Psoas muscle (tissue), 8 donors: ENCODE results near the gene FUT3. TPM values are rescaled to one million over a fixed set of nuclear protein-coding genes. Genes with fewer than 3 reads are reported as not detected.

ENCODE experiments used
- ATAC-seq, 4 donors: fragments of 200-7000 bp; cut with Tn5 transposase; one replicate each; pipeline ENCODE4 v1.9.1; 2020; ENCODE audit warnings: moderate library complexity in 3 of 4, mild to moderate bottlenecking in 2 of 4
- DNase-seq, 2 donors: peaks; one replicate each; pipeline ENCODE4 v3.0.0-alpha.2; 2020
- H3K27ac ChIP-seq: fragments of 200-600 bp; one replicate; pipeline ENCODE4 v1.8.0; 2022
- H3K27me3 ChIP-seq, 3 donors: fragments of 200-600 bp in 1 of 3; one replicate each; pipeline versions ENCODE4 v1.6.1 to v1.8.0; 2013 to 2022; ENCODE audit warnings: low read length in 2 of 3, mild to moderate bottlenecking in 2 of 3, moderate library complexity in 1 of 3; ENCODE audit not compliant: insufficient read depth in 3 of 3
- H3K36me3 ChIP-seq, 2 donors: fragments of 200-600 bp in 1 of 2; one replicate each; pipeline versions ENCODE4 v1.6.1 to v1.8.0; 2013 to 2022; ENCODE audit warnings: low read depth in 1 of 2, mild to moderate bottlenecking in 1 of 2, moderate library complexity in 1 of 2; ENCODE audit not compliant: insufficient read depth in 1 of 2
- H3K4me1 ChIP-seq: fragments of 200-600 bp; one replicate; pipeline ENCODE4 v1.8.0; 2022
- H3K4me3 ChIP-seq: fragments of 200-600 bp; one replicate; pipeline ENCODE4 v1.8.0; 2022; ENCODE audit warnings: mild to moderate bottlenecking
- H3K9me3 ChIP-seq: fragments of 200-600 bp; one replicate; pipeline ENCODE4 v1.8.0; 2022
- WGBS, 3 donors: extraction: QIAGEN DNeasy Blood & Tissue Kit; methylation state at CpG; one replicate each; pipeline versions ENCODE4 v1.1.6 to v1.1.7; 2013; 5-methylcytosine and 5-hydroxymethylcytosine counted together
- intact Hi-C, 2 donors: fragments of 100-400 bp; cut with DNase I; formaldehyde crosslinking; loops; one replicate each; pipeline versions ENCODE4 v1.11.0 to v1.14.2; 2022
- polyA plus RNA-seq, 3 donors: library from polyadenylated mRNA; stranded (reverse); fragments of 200-250 nt; gene quantifications; one replicate each; pipeline ENCODE4 v1.2.3, GENCODE V29; 2013
- total RNA-seq, 4 donors: library from RNA; stranded (reverse); fragmentation: NEBNext Ultra II Directional in 2 of 4; extraction: Animal tissue kit (Norgen Biotek cat#: 25700) in 2 of 4; gene quantifications; one replicate each; pipeline versions ENCODE4 v1.2.1 to v1.2.4, GENCODE V29; 2021 to 2023
- TF ChIP-seq, protein P1 (sequence below): fragments of 200-600 bp; IDR thresholded peaks from one replicate; pipeline ENCODE4 v1.8.0; 2022; ENCODE audit warnings: antibody characterized with exemption
- donor health status: healthy with polysubstance abuse.
- donor health status: DM: no; HTN: no; CAD: no; lungs with moderate emphysema.
- donor health status: Bipolar disorder and iron deficiency.
- donor health status: healthy.
- donor health status: DM: yes; HTN: yes; CAD: no.
- donor health status: DM: no; HTN: no; CAD: no.
- donor health status: DM: no; HTN: no; CAD: no.
- donor health status: DM: yes; HTN: yes; CAD: no.

FUT3 gene
- total and polyA plus RNA-seq, 7 donors: 0.03 to 0.19 TPM; not detected in 5

DNA sequence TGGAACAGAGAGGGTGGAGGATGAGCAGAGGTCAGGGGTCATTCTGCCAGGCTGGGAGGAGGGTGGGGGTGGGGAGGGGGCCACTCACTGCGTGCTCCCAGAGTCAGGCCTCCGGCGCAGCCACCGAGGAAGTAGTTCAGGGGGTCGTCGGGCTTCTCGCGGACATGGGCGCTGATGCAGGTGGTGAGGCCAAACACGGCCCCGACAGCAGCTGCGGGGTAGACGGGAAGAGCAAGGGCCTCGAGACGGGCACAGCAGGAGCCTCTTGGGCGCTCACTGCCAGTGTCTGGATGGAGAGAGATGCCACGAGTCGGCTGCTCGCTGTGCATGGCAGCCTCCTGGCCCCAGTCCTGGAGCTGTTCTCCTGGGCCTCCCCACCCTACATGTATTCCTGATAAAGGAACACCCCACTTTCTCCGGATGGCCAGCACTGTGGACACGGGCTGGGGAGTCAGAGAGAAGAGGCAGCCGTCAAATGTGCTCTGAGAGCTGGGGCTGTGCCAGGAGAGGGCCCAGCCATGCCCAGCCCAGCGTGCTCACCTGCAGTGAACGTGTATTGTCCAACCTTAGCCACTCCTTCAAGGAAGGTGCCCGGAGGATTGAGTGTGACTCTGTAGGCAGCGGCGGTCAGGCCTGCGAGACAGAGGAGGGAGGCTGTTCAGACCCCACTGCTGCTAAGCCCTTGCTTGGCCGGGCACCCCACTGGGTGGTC, 45.3 kb upstream of the FUT3 start:
- peaks cover 0 to 27% of the 10 kb centered on the region in 2 donors for H3K36me3 ChIP-seq
- TF ChIP-seq, protein P1, sequence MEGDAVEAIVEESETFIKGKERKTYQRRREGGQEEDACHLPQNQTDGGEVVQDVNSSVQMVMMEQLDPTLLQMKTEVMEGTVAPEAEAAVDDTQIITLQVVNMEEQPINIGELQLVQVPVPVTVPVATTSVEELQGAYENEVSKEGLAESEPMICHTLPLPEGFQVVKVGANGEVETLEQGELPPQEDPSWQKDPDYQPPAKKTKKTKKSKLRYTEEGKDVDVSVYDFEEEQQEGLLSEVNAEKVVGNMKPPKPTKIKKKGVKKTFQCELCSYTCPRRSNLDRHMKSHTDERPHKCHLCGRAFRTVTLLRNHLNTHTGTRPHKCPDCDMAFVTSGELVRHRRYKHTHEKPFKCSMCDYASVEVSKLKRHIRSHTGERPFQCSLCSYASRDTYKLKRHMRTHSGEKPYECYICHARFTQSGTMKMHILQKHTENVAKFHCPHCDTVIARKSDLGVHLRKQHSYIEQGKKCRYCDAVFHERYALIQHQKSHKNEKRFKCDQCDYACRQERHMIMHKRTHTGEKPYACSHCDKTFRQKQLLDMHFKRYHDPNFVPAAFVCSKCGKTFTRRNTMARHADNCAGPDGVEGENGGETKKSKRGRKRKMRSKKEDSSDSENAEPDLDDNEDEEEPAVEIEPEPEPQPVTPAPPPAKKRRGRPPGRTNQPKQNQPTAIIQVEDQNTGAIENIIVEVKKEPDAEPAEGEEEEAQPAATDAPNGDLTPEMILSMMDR: no peak
- peaks cover 5% of the 10 kb centered on the region for H3K4me1 ChIP-seq
- H3K27ac ChIP-seq: no peak overlapping the region
- intact Hi-C loops: no loop called here
- H3K4me3 ChIP-seq: no peak overlapping the region
- H3K27me3 ChIP-seq: peaks cover 0 to 6% (median 0%) of the 10 kb centered on the region in 3 donors
- ATAC-seq: no peak
- DNase-seq: no peak
- H3K9me3 ChIP-seq: no peaks in the 10 kb centered on the region
- WGBS, 3 donors: 86 to 87% (median 87%) methylated on average over 25 to 29 of the region's 29 CpGs

DNA sequence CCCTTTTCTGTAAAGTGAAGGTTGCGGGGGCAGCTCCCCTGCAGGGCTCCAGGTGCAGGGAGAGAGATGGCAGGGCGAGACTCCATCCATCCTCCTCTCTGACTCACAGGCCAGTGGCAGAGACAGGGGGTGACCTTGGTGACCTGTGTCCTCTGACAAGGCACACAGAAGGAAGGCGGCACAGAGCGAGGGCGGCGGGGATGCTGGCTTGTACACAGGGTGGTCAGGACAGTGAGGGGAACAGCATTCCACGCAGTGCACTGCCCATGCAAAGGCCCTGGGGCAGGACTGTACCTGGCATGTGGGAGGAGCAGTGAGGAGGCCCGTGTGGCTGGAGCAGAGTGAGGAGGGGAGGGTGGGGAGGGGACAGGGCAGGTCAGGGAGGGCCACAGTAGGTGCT, 44.6 kb upstream of the FUT3 start:
- Histone ChIP-seq H3K4me3 (no peak overlapping the region), H3K4me1 (peaks cover 5% of the 10 kb centered on the region), H3K36me3 (peaks cover 0 to 22% of the 10 kb centered on the region in 2 donors), H3K27me3 (peaks cover 0 to 12% (median 0%) of the 10 kb centered on the region in 3 donors), H3K9me3 (no peaks in the 10 kb centered on the region), H3K27ac (no peak overlapping the region)
- DNase-seq (no peak), ATAC-seq (no peak)
- intact Hi-C loops: no loop called here
- WGBS, 3 donors: 88 to 90% (median 88%) methylated on average over 8 of the region's 8 CpGs
- TF ChIP-seq, protein P1: no peak

DNA sequence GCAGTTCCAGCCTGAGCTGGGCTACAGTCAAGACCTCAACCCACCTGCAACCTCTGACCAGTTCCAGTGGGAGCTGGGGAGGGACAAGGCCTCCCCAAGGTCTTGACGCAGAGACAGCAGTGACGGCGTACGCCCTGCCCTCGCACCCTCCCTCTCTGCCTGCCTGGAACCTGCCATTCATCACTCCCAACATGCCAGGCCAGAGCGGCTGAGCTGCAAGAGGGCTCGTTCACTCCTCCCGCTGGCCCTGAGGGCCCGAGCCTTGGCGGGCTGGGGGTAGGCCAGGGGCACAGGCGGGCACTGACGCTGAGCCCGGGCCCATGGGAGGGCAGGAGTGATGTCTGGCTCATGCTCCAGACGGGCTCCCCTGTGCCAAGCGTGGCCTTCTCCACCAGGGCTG, 44.2 kb upstream of the FUT3 start:
- DNase-seq: no peak
- H3K27ac ChIP-seq: no peak overlapping the region
- no peak for ATAC-seq
- peaks cover 0 to 14% (median 0%) of the 10 kb centered on the region in 3 donors for H3K27me3 ChIP-seq
- 77 to 90% (median 84%) methylated on average over 12 to 15 of the region's 15 CpGs for WGBS, 3 donors
- intact Hi-C loops: no loop called here
- peaks cover 0 to 22% of the 10 kb centered on the region in 2 donors for H3K36me3 ChIP-seq
- no peak overlapping the region for H3K4me3 ChIP-seq
- H3K9me3 ChIP-seq: no peaks in the 10 kb centered on the region
- TF ChIP-seq, protein P1: no peak
- H3K4me1 ChIP-seq: peaks cover 5% of the 10 kb centered on the region

DNA sequence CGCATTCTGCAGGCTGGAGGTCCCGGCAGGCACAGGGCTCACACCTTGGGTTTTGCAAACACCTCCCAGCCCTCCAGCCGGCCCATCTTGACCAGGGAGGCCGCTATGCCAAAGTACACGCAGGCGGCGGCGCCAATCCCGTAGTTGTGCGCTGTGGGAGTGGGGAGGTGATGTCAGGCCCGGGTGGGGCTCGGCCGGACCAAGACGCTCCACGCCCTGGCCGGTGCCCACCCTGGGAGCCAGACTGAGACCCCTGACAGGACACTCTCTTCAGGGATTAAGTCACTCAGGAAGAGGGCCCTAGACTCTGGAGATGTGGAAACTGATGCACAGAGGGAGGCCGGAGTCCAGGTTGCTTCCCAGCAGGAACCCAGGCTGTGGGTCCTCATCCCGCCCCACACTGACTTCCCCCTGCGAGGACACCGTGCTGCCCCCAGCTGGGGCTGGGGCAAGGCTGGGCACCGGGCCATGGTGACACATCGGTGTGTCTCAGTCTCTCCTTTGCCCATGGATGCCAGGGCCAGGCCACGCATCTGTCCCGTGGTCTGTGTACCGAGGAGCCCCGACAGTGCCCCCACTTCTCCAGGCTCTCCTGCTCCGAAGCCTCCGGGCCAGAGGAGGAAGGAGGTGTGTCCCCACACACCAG, 43.6 kb upstream of the FUT3 start:
- ATAC-seq: no peak
- intact Hi-C loops: no loop called here

More for the DNA sequence above, 43.6 kb upstream of the FUT3 start:
- Histone ChIP-seq H3K4me3 (no peak overlapping the region), H3K4me1 (peaks cover 5% of the 10 kb centered on the region), H3K9me3 (no peaks in the 10 kb centered on the region), H3K36me3 (peaks cover 0 to 22% of the 10 kb centered on the region in 2 donors), H3K27me3 (peaks cover 0 to 18% (median 0%) of the 10 kb centered on the region in 3 donors), H3K27ac (no peak overlapping the region)
- DNase-seq: no peak
- WGBS, 3 donors: 75 to 83% (median 80%) methylated on average over 26 to 28 of the region's 28 CpGs
- TF ChIP-seq, protein P1: no peak
